GM18498 (cell line): ENCODE results near the gene UGT1A5.

Experiments used
- ATAC-seq: cut with Tn5 transposase; IDR thresholded peaks from one replicate; pipeline ENCODE4 v1.9.1; 2021; ENCODE audit warnings: mild to moderate bottlenecking, moderate library complexity; ENCODE audit not compliant: unreplicated experiment

Gene UGT1A5

DNA sequence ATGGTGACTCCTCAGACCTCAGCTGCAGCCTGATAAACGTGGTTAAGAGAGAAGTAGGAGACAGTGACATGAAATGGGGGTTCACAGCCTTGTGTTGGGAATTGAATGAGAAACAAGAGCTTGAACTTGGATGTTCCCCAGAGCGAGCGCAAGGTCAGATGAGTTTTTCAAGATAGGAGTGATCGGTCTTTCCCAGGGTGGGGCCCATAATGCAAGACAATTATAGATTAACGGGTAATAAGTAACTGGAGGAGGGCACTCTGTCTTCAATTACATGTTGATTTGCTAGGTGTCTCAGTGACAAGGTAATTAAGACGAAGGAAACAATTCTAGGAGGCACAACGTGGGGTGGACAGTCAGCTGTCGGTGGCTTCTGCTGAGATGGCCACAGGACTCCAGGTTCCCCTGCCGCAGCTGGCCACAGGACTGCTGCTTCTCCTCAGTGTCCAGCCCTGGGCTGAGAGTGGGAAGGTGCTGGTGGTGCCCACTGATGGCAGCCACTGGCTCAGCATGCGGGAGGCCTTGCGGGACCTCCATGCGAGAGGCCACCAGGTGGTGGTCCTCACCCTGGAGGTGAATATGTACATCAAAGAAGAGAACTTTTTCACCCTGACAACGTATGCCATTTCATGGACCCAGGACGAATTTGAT is at the start of gene UGT1A5:
UGT1A5 (plus strand) TSS at position 297 of the 651 bp plus-strand sequence; CDS start at position 382, 85 bp downstream.
- no peak for ATAC-seq

DNA sequence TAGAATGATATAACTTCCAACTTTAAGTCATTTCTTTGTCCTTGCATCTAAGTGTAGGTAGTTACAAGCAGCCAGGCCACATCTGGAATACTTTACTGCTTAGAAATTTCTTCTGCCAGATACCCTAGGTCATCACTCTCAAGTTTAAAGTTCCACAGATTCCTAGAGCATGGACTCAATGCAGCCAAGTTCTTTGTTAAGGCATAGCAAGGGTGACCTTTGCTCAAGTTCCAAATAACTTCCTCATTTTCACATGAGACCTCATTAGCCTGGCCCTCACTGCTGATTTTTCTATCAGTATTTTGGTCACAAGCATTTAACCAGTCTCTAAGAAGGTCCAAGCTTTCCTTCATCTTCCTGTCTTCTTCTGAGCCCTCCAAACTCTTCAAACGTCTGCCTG is 48.8 kb upstream of the UGT1A5 start:
- no peak for ATAC-seq

DNA sequence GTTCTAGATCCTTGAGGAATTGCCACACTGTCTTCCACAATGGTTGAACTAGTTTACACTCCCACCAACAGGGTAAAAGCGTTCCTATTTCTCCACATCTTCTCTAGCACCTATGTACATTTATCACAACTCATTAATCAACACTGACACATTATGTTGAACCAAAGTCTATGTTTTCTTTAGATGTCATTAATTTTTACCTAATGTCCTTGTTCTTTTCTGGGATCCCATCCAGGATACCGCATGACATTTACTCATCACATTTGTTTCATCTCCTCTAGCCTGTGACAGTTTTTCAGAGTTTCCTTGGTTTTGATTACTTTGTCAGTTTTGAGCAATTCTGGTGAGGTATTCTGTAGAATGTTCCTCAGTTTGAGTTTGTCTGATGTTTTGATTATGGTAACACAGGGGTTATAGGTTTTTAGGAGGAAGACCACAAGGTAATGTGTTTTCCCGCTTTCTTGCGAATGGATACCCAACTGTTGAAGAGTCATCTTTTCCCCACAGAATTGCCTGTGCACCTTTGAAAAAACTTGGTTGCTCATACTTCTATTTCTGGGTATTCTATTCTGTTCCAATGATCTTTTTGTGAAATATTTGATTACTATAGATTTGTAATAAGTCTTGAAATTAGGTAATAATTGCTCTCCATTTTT is 44.0 kb upstream of the UGT1A5 start:
- ATAC-seq = no peak

DNA sequence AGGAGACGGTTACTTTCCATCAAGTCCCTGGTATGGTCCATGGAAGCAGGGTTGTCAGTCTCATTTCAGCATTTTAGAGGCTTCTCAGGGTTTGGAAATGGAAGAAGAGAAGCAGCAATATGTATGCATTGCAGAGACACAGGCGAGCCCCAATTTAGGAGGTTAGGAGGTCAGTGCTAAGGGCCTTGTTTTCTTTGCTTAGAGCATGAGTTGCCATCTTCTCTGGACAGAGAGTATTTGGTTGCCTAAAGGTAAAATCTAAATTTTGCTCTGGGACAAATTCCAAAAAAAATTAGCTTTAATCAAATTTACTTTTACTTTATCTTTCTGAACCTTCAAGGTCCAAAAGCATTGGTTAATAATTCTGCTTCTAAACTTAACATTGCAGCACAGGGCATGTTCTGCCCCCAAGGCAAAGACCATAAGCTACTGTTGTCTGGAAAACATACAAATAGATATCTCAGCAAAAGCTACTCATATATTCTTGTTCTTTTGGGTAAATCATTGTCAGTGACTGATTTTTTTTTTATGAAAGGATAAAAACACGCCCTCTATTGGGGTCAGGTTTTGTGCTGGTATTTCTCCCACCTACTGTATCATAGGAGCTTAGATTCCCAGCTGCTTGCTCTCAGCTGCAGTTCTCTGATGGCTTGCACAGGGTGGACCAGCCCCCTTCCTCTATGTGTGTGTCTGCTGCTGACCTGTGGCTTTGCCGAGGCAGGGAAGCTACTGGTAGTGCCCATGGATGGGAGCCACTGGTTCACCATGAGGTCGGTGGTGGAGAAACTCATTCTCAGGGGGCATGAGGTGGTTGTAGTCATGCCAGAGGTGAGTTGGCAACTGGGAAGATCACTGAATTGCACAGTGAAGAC is 41.2 kb upstream of the UGT1A5 start, which contains the start of gene UGT1A9:
UGT1A9 (plus strand) TSS at position 609 of the 872 bp plus-strand sequence; CDS start at position 646, 37 bp downstream.
- no peak for ATAC-seq

DNA sequence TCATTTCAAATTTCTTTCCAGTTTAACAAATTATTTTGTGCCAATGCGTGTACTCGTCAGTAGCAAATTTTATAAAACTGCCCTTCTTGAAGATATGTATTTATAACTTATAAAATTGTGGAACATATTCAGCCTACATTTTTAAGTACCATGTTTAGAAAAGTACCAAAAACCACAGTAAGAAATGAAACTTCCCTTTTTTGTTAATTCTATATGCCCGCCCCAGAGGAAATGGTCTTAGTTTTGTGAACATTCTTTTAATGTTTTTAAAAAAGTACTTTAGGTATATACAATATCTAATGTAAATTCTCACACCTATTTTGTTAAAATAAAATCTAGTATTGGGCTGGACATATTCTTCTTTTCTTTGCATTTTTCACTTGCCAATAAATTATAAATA is 39.8 kb upstream of the UGT1A5 start:
- ATAC-seq = no peak

DNA sequence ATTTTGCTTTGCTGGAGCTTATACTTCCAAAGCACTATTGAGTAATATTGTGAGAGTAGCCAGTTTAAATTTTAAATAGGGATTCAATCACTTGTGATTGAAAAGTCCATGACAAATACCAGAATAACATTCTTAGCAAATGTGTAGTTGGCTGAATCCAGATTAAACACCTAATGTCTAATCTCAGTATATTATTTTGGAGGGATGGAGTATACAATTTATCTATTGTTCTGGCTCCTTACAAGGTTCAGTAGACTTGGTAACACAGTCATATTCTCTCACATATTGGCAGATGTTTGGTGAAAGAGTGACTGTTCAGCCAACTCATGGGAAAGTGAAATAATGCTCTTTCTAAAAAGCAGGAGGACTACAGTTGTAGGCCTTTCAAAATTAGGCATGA is 38.8 kb upstream of the UGT1A5 start:
- ATAC-seq = no peak

DNA sequence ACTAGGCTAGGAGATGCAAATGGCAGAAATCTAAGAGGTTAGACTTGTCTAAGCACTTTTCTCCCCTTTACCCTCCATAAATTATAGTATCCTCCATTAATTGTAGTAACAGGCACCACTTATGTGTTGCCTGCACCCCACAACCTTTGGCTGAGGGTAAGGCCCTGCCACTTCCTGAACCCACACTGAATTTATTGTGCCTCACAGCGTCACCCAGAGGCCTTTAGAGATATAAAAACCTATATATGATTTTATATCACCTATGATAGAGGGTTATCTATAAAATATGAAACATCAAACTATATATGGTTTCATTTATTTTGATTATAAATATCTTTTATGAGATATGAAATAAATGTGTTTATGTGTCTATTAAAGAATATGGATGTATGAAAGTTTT is 38.4 kb upstream of the UGT1A5 start:
- ATAC-seq = no peak

DNA sequence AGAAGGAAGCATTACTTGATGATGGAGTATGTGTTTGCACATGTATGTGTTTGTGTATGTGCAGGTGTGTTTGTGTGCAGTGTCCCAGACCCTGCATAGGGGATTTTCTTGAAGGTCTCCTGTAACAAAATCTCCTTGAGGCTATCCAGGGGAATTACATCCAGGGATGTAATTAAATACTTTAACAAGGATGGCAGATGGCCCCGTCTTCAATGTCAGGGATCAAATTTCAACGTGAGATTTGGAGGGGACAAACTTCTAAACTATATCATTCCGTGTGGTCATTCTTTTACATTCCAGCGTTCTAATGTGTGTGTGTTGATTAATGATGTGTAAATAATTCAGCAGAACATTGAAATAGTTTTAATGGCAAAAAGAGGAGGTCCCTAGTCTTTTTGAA is 37.7 kb upstream of the UGT1A5 start:
- no peak for ATAC-seq

DNA sequence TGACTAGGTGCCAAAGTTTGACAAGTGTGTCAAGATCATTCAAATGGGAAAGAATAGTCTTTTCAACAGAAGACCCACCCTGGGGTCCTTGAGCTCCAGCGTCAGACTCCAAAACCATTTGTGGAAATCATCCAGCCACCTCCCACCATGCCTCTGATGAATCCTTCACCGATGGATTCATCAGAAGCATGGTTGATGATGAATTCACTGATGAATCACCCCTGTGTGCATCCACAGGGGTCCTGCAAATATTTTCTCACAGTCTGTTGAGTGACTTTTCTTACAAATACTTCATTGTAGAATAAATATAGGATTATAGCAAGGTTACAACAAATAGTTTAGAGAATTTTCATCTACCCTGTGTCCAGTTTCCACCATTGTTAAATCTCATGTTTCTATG is 36.7 kb upstream of the UGT1A5 start:
- ATAC-seq = no peak

DNA sequence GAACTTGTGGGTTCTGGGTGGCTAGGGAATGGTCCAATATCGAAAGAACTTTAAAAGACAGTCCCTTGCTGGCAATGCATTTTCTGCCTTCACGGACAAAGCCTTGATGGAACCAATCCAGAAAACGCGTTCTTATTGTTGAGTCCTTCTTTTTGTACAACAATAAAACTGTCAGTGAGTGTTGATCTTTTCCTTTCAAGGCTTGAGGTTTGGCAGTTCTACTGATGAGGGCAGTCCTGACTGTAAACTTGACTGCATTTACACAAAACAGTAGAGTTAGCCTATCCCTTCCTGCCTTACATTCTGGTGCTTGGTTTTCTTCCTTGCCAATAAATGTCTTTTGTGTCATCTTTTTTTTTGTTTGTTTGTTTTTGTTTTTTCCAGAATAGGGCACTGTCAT is 33.5 kb upstream of the UGT1A5 start:
- no peak for ATAC-seq

DNA sequence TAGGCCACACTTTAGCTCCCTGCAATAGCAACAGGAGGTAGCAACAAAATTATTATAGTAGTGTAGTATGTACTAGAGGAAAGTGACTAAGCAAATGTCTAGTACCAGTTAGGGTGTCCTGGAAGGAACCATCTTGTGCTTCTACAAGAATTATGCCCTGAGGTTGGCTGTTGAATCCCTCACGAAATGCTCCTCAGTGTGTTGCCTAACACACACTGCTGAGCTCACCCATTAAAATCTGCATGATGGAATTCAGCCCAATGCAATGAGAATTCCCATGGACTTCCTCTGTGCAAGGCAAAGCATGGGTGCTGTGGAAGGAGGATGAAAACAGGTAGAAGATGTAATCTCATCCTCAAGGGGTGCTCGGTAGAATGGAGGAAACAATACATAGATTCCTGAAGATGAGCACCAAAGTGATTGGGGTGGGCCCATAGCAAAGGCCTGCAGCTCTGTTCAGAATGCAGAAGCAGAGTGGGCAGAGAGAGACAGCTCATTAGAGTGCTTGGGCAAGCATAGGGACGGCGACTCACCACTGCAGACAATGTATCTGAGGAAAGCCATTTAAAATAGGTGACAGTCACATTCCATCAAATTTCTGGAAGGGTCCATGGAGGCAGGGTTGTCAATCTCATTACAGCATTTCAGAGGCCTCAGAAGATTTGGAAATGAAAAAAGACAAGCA is 32.2 kb upstream of the UGT1A5 start:
- no peak for ATAC-seq

DNA sequence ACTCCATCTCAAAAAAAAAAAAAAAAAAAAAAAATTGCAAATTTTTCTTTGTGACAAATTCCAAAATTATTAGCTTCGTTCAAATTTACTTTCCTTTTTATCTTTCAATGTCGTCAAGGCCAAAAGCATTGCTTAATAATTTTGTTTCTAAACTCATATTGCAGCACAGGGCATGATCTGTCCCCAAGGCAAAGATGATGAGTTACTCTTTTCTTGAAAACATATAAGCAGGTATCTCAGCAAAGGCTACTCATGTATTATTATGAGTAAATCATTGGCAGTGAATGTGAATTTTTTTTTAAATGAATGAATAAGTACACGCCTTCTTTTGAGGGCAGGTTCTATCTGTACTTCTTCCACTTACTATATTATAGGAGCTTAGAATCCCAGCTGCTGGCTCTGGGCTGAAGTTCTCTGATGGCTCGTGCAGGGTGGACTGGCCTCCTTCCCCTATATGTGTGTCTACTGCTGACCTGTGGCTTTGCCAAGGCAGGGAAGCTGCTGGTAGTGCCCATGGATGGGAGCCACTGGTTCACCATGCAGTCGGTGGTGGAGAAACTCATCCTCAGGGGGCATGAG is 31.1 kb upstream of the UGT1A5 start, which contains the start of gene UGT1A7:
UGT1A7 (plus strand) TSS at position 381 of the 579 bp plus-strand sequence; CDS start at position 418, 37 bp downstream.
- ATAC-seq = no peak

DNA sequence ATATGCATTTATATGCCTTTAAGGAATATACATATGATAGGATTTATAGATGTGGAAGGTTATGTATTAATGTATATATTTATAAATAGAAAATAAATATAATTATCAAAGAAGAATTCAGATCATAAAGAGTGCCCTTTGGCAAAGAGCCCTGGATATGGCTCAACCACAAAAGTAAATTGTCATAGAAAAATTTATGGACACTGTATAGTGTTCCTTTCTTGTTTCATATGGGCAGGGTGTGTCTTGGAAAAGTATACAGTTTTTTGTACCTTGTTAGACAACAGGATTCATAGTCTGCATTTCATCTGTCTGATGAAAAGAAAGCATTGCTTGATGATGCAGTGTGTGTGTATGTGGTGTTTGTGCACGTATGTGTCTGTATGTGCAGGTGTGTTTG is 28.1 kb upstream of the UGT1A5 start:
- ATAC-seq = no peak

DNA sequence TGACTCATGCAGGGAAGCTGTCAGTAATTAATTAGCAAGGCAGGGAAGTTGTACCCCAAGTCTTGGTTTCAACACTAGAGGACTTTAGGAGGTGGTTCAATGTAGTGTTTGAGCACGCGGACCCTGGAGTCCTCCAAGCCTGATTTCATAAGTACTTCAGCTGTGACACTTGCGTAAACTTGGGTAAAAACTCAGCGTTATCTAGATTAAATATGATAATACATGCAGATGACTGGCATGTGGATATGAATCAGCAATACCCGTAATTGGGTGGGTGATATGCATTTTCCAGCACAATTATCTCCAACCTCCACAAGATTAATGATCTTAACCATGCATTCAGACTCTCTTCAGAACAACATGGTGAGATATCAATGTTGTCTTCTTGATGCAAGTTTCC is 25.8 kb upstream of the UGT1A5 start:
- no peak for ATAC-seq

DNA sequence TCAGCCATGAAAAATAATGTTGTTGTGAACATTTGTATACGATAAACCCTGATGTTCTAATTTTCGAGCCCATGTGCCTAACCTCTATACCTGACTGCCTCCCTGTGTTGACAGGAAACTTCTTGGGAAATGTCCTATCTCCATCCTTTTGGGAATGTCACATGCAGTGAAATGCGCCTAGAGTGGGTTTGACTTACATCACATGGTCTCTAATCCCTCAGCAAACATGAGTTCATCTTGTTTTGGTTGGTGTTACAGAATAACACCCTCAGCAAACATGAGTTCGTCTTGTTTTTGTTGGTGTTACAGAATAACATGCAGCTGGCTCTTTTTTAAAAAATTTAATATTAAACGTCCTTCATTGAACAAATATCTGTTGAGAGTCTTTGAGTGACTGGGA is 24.4 kb upstream of the UGT1A5 start:
- no peak for ATAC-seq

DNA sequence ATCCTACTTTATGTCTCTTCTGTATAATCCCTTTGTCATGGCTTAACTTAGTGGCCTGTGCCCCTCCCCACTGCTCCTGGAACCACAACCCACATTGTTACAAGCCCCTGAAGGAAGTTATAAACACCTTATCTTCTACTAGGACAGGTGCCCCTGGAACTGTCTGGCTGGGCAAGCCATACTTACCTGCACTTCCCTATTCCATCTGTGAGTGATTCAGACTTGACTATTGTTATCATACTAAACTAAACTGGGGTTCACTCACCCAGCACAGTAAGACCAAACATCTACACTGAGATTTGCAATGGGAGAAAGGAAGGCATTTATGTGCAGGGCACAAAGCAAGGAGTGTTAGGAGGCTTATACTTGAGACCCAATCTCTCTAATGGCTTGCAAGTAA is 23.7 kb upstream of the UGT1A5 start:
- no peak for ATAC-seq

DNA sequence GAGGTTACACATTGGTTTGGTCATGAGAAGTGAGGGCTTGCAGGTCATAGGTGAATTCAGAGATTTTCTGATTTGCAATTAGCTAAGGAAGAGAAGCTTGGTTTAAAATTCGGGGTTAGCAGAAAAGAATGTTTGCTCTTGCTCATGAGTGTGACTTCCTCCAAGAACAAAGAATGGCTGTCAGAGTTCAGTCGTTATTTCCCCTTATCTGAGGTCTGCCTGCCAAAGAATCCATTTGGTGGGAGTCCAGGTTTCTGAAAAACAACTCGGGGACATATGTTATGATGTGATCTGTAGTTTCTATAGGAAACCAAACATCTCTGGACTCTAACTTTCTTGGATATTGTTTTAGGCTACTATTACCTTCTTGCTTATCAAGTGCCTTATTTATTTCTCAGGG is 23.2 kb upstream of the UGT1A5 start:
- ATAC-seq = no peak

DNA sequence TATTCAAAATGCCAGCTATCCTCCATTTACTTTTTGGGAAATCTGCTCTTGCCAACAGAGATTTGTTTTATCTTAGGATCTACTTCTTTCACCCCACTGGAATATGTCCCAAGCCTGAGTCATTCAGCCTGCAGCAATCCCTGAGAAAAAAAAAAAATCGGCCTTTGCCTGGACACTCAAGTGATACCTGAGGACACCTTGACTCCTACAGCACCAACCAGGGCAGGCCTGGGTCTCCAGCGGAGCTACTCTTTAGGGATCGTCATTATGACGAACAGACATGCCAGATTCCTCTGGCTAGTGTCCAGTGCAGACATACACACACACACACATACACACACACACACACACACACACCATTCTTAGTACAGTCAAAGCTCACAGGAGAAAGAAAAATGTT is 22.3 kb upstream of the UGT1A5 start:
- no peak for ATAC-seq

DNA sequence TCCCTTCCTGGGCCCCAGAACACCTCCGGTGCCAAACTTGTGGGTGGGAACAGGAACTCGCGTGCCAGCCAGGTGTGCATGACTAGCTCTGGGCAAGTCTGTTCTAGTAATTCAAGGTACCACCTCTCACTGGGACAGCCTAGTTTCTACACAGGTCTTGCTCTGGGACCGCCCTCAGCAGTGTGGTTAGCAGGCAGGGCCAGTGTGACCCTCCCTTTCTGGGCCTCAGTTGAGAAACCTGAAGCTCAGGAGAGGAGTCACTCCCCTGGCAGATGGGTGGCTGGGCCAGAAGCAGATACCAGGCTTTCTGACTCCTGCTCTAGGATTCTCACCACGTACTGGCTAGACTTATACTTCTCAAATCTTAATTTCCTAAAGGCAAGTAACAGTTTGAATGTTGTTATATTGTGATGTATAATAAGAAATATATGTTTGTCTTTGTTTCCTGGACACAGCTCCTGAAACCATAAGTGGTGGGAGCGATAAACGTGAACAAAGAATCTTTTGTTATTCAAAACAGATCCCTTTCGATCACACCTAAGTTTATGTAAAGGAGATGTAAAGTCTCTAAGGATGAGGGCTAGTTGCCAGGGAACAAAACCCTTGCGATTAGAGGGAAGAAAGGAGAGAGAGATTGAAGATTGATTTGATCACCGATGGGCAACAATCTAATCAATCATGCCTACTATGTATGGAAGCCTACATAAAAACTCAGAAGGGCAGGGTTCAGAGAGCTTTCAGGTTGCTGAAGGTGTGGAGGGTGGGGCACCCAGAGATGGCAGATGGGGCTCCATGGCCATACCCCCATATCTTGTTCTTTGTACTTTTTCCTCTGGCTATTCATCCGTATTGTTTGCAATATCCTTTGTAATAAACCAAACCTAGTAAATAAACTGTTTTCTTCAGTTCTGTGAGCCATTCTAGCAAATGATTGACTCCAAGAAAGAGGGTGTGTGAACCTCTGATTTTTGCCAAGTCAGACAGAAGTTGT is 21.0 kb upstream of the UGT1A5 start:
- no peak for ATAC-seq

DNA sequence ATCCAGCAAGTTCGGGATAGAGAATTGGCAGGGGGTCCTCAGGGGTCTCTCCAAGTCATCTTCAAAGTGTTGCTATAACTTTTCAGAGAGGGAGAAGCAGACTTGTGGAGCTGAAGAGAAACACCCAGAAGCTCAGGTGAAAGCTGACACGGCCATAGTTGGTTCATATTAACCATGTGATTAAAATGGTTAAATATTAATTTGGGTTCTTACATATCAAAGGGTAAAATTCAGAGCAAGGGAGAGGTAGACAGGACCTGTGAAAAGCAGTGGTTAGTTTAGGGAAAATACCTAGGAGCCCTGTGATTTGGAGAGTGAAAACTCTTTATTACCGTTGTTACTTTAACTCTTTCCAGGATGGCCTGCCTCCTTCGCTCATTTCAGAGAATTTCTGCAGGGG is 20.1 kb upstream of the UGT1A5 start, which contains the start of gene UGT1A6:
UGT1A6 (plus strand) TSS at position 243 of the 400 bp plus-strand sequence; CDS start at position 358, 115 bp downstream.
- no peak for ATAC-seq
